NK-92 (cell line): Measurements from ENCODE around the gene ALDH1A3.

Source experiments
- DNase-seq: peaks from one replicate; lab custom pipeline; 2025; ENCODE audit not compliant: unreplicated experiment; lab: John Stamatoyannopoulos, UW

The ALDH1A3 gene

DNA sequence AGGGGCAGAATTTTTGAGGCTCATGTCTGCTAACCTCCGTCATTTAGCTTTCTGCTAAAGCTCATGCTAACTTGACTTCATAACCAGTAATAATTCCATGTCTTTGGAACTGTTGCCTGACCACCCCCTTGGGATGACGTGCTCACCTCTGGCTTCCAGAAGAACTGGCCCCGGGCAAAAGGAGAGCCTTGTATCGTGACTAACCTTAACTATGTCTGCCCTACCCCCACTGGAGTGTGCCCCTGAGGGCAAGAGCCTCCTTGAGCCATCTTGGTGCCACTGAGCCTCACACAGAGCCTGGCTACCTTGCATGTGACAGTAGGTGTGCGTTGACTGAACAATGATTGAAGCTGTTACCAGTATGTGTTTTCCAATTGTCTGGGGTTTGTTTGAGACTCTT is 44.3 kb downstream of the ALDH1A3 start:
- no peak for DNase-seq

DNA sequence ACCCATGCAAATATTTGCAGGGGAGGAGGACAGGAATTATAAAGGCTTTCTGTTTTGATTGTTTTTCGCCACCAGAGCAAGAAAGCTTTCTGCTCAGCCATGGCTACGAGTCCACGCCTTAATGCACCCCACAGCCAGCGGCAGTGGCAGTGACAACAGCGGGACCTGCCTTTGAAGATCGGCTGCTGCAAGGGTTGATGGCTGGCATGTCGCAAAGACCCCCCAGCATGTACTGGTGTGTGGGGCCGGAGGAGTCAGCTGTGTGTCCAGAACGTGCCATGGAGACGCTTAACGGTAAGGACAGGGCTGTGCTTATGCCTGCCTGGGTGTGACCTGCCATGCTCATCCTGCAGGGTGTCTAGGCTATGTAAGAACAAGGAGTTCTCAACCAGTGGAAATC is 44.8 kb downstream of the ALDH1A3 start:
- DNase-seq: no peak

DNA sequence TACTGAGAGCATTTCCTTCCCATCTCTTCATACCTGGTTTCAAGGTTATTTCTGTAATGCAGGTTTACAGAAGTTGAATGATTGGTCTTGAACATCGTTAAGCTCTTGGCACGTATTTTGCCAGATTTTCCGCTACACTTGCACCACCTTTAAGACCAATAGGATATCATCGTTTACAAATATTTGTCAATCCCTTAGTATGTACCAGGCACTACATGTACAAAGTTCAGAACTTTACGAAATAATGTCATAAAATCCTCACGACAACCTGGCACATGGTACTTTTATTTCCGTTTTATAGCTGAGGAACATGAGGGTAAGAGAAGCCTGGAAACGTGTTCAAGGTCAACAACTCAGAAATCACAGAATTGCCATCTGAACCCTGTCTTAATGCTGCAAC is 45.8 kb downstream of the ALDH1A3 start:
- no peak for DNase-seq

DNA sequence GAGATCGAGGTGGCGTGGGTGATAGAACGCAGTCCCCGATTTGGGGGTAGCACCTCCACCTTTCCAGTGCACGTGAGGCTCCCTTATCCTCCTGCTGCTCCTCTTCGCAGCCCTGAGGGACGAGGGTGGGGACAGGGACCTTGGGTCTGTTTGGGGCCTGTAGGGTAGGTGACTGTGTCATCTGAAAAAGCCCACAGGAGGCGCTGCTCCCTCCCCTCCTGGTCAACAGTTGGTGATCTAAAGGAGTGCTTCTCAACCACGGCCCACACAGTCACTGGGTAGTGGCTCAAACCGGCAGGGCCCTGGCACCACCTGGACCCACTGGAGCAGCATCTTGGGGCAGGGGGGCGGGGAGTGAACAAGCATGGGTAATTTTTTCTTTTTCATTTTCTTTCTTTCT is 46.6 kb downstream of the ALDH1A3 start:
- no peak for DNase-seq

DNA sequence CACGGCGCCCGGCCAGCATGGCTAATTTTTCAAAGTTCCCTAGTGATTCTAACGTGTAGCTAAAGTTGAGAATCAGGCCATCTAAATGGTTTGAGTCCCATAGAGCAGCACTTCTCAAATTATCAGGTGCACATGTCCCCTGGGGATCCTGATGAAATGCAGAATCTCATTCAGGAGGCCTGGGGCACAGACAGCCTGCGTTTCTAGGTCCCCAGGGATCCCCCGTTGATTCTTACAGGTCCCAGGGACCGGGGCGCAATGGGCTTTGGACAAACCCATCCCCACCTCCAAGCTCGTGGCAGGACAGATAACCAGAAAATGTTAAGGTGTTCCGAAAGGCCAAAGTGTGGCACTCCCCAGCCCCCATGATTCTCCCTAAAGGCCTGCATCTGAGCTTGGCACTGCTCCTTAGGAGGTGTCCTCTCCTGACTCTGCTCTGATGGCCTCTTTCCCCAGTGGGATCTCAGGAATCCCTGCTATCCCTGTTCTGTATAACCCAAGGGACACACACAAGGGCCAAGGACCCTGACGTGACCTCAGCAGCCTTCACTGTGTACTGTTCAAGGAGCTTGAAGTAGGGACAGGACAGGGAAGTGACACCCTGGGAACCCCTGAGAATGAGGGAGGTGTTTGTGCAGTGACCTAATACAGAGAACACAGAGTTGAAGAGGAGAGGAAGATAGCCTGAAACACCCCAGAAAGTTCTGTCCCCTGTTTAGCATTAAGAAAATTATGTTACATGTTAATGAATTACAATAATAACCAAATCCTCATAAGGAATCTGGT is 47.5 kb downstream of the ALDH1A3 start:
- DNase-seq: no peak

DNA sequence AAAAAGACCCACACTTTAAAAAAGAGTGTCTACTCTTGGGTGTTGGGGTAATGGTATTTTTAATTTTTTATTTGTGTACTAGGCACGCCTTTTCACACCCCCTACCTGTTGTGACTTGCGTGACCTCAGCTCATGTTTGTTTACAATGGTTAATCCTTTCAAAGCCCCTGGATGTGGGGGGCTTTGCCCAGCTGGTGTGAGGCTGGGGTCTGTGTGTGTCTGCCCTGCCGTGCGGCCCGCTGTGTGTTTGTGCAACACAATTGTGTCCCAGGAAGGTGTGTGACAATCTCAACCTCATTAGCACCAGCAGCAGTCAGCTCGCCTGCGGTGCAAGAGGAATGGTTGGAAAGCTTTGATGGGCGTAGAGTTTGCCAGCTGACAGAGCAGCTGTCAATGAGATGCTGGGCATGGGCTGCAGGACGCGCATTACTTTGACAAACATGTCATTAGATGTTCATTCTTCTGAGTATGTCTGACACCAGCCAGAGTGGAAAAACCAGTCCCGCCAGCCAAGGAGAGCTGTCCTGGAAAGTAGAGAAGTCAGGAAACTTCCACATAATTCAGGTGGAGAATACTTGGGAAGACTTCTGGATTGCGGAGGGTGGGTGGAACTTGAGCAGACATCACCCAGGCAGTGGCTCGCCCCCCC is 49.1 kb downstream of the ALDH1A3 start:
- no peak for DNase-seq

DNA sequence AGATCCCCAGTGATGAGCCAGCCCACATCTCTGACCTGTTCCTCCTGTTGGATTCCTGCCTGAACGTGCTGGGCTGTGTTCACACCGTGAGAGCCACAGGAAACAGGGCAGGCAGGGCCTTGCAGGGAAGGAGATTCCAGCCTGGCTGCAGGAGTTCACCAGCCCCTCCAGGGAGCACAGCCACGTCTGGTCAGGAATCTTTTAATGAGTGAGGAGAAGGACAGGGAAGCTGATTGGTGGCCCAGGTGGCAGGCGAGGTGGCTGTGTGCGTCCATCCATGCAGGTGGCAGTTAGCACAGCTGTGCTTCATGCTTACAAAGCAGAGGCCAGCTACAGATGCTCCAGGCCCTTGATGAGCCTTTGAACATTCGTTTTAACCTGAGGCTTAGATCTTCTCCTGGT is 50.0 kb downstream of the ALDH1A3 start:
- DNase-seq: no peak

DNA sequence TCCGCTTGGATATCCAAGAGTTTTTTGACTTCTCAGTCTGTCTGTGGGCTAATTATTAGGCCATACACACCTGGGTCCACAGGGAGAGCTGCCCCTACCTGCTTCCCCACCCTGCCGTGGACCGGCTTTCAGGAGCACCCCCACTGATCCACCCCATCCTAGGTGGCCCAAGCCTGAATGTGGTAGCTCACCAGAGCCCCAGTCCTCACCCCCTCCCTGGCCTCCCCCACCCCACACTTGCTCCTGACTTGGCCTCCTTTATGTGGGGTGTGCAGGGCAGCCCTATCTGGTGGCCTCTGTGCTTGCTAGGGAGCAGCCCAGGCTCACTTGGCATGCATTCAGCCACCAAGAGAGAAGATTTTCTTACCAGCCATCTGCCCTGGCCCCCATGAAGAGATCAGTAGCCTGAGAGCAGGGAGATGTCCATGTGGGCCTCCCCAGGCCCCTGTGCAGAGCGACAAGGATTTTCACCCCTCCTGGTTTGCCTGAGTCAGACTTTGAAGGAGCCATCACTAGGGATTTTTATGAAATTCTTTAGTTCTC is 50.7 kb downstream of the ALDH1A3 start:
- no peak for DNase-seq

DNA sequence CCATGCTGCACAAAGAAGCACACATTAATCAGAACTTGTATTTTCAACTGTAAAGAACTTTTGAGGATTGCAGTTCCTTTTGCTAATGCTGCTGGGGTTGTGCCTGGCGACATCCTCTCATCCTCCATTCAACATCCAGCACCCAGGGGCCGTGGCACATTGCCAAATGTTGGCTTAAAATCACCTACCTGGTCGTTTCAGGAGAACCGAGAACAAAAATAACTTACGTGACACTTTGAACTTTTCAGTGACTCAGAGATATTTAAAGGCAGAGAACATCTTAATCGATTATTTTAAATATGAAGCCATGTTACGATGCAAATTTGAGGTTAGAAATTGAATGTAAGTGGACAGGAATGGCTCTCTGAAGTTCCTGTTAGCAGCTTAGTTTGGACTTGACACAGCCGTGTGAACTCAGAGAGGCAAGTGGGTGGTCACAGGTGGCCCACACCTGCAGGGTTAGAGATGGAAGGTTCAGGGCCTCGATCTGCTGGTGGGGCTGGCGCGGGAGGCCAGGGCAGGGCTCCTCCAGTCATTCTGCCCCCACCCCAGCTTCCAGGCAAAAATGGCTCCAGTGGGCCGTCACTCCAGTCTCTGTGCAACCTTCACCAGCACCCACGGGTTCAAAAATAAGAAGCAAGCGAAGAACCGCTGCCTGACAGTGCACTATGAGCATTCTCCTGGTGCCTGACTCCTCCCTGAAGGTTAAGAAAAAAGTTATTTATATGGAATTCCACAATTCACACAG is 51.7 kb downstream of the ALDH1A3 start:
- no peak for DNase-seq

DNA sequence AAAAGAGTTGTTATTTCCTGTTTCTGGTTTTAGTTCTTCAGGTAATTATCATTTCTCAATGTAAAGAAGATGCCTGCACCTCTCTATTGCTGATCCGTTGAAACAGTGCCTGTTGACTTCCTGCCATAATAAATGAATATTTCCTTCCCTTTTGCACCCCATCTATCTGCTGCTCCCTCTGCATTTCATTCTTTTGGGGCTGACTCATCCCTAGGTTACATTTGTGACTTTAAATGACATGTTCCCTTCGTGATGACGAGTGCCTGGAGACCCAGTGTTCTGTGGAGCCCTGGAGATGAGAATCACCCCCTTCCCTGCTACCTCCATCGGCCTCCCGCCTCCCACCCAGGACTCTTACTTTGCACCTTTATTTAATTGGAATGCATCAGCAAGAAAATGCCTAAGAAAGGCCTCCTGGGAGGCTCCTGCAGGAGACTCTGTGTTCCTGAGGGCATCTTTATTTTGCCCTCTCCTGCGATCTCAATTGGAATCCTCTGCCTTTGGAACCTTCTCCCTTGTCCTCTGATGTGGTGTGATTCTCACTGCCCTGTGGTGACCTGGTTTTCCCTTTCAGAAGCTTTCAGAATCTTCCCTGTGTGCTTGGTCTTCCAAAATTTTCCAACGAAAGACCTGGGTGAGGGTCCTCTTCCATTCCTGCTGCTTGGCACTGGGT is 53.2 kb downstream of the ALDH1A3 start:
- no peak for DNase-seq

DNA sequence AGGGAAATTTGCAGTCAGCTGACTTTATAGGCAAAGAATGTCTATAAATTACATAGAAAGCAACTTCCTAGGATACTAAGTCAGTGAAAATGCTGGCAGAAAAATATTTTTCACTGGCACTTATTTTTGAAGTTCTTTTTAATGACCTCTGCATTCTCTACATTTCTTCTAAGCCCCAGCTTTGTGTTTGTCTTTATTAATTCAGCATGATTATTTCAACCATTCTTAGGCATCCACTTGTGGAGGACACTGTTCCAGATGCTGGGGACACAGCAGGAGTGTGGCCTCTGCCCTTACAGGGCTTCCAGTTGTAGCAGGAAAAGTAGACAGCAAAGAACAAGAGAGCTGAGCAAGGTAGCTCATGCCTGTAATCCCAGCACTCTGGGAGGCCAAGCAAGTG is 54.5 kb downstream of the ALDH1A3 start:
- no peak for DNase-seq

DNA sequence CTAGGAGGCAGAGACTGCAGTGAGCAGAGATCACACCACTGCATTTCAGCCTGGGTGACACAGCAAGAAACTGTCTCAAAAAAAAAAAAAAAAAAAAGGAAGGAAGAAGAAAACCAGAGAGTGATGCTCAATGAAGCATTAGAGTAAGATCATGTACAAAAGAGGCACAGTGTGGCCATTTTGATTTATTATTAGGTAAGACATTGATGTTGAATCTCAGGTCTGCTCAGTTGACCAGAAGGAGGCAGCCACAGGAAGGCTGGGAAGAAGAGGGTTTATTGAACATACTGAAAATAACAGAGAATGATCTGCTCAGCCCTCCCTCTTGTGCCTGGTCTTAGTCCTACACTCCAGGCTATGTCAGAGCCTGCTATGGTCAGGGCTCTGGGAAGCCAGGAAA is 55.1 kb downstream of the ALDH1A3 start:
- no peak for DNase-seq

DNA sequence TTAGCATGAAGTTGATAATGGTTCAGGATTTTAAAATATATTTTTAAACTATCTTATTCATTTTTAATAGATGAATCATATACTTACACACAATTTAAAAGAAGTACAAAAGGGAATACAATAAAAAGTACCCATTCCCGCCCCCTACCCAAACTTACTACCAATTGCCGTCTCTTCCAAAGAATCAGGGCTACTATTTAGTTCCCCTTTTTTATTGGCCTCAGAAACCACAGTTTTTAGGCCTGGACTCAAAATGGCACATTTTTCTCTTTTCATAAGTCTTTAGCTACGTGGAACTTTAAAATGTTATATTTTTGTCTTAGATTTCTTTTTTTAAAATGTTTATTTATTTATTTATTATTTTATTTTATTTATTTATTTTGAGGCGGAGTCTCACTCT is 57.5 kb downstream of the ALDH1A3 start:
- no peak for DNase-seq

DNA sequence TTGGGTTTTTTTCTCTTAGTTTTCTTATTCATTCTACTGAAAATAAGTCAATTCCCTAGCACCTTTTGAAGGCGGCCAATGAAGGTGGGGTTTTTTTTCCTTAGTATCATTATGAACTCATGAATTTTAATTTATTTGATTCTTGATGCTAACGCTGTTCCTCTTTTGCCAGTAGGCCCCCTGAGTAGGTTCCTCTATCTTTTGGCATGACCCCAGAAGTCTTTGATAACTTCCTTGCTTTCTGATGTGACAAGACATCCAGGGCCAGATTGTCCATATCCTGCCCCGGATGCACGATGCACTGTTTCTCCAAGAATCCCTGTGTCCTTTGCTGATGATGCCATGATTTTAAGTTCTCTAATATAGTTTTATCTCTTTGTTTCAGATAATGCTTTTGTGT is 60.2 kb downstream of the ALDH1A3 start:
- no peak for DNase-seq

DNA sequence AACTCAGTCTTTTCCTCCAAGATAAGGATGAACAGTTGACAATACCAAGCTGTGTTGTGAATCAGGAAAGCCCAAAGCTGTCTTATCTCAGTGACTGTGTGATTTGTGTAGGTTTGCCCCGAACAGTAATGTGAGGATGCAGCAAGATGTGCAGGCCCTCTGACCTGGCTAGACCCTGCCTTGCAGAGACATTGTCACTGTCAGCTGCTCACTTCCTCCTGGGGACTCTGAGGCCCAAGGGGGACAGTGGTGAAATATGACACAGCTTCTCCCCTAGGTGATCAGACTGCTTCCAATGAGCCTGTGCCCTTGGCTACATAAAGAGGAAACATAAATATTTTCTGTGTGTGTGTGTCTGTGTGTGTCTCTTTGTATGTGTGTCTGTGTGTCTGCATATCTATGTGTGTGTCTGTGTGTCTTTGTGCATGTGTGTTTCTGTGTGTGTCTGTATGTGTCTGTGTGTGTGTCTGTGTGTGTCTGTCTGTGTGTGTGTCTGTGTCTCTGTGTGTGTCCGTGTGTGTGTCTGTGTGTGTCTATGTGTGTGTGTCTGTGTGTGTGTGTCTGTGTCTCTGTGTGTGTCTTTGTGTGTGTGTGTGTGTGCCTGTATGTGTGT is 61.2 kb downstream of the ALDH1A3 start:
- no peak for DNase-seq

DNA sequence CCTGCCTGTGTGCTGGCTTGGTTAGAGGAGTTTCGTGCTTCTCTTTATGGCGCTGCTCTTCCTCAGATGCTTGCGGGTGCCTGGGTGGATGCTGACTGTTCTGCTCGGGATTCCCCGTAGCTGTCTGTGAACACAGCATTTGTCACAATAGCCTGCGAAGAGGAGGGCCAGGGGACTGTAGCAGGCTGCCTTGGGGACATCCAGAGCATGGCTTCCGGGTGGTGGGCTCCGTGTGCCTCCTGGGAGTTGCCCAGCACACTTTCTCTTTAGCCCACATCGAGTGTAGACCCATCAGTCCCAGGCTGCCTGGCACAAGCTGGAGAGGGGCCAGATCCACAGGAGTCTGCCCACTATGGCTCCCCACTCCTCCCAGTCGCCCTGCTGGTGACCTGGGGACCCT is 61.9 kb downstream of the ALDH1A3 start:
- no peak for DNase-seq

DNA sequence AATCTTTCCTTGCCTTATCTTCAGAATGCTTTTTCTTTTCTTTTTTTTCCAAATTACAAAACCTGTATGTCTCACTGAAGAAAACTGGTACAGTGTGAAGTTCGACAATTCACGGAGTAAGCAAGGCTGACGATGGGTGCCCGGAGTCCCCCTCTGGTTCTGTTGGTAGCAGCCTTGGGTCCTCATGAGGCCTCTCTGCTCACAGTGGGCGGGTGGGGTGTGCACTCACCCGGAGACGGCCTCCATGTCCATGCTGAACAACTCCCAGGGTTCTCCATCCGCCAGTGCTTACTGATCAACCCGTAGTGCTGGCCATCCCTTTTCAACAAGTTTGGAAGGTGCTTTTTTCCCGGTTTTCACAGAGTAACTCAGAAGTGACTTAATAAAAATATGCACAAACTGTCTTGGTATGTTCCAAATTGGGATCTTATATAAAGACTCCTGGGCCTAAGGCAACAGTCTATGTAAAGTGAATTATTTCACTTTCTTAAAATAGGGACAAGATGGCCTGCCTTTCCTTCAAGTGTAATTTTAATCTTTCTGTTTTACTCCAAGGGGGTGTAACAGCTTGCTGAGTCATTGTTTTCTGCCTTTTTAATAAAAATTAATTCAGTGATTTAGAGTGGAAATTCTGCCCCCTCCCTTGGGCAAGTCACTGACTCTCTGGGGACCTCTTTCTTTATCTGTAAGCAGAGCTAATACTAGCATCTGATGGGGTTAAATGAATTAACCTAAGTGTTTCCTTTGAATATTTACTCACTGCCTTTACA is 63.2 kb downstream of the ALDH1A3 start:
- DNase-seq: no peak

DNA sequence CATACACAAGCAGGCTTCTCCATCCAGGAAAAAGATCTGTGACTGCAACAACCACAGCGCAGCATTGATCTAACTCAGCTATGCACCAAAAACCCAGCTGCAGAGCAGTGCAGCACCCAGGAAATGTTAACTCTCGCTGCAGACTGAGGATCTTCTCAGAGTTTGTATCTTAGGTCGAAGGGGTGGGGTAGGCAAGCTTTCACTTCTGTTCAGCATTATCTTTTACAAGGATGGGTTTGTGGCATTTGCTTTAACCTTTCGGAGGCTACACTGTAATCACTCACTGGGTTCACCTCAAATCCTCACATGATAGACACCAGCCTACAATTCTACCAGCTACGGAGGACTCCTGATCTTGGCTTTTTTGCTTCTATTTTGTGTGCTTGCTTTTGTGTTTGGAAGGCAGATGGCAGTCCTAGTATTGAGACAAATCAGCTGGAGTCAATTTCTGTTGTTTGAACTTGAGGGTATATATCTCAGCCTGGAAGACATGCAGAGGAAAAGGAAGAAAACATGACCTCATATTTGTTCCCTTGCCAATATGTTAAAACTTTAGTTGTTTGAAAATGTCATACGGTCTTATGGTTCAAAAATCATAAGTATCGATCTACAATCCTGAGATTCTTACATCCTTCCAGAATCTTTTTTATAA is 64.7 kb downstream of the ALDH1A3 start:
- no peak for DNase-seq

DNA sequence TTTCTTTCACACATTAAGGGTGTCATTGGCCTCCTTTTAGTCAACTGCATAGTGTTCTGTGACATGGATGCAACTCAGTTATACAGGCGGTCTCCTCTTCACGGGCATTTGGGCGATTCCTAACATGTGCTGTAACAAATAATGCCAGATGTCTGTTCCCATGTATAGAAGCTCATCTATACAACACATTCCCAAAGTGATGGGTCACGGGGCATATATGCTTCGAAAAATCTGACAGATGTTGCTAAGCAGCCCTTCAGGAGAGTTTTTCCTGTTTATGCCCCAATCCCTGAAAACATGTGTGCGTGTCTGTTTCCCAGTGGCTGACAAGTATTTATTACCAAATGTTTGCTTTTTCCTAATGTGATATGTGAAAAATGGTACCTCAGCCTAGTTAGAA is 65.4 kb downstream of the ALDH1A3 start:
- DNase-seq: no peak
